Measurements from ENCODE around the gene PKN3.

The PKN3 gene

GRCh38 chr9:128718475-128718874 is 16.2 kb downstream of the PKN3 start:
- Mint-ChIP-seq H3K9me3 (no peaks in the 10 kb centered on the region), H3K27me3 (ENCODE audit: low read depth, poor library complexity) (peaks cover 2% of the 10 kb centered on the region), H3K4me3 (no peak overlapping the region), H3K36me3 (ENCODE audit: low read depth) (no peaks in the 10 kb centered on the region), H3K4me1 (peaks cover 11% of the 10 kb centered on the region), H3K27ac (no peak overlapping the region)
- no peak for TF ChIP-seq CTCF (IDR thresholded peaks at IDR 0.05)
- no peak for DNase-seq

- Mint-ChIP-seq H3K4me1 (peaks cover 22% of the 10 kb centered on the region), H3K36me3 (ENCODE audit: low read depth) (no peaks in the 10 kb centered on the region)
Measured at GRCh38 chr9:128719919-128720605, 17.8 kb downstream of the PKN3 start.

GRCh38 chr9:128720841-128721486 is 18.7 kb downstream of the PKN3 start:
- H3K9me3 Mint-ChIP-seq, result no peaks in the 10 kb centered on the region
- H3K36me3 Mint-ChIP-seq (ENCODE audit: low read depth), result no peaks in the 10 kb centered on the region
- peaks cover 8% of the 10 kb centered on the region for H3K27me3 Mint-ChIP-seq (ENCODE audit: low read depth, poor library complexity)
- TF ChIP-seq CTCF (IDR thresholded peaks at IDR 0.05), result no peak
- H3K4me1 Mint-ChIP-seq, result peaks cover 25% of the 10 kb centered on the region
- no peak for DNase-seq
- H3K27ac Mint-ChIP-seq, result no peak overlapping the region
- no peak overlapping the region for H3K4me3 Mint-ChIP-seq

More at GRCh38 chr9:128719919-128720605, 17.8 kb downstream of the PKN3 start:
- Mint-ChIP-seq H3K27ac (no peak overlapping the region), H3K9me3 (no peaks in the 10 kb centered on the region), H3K4me3 (no peak overlapping the region), H3K27me3 (ENCODE audit: low read depth, poor library complexity) (peaks cover 7% of the 10 kb centered on the region)
- DNase-seq, result no peak
- TF ChIP-seq CTCF (IDR thresholded peaks at IDR 0.05), result no peak

- DNase-seq, result no peak
- Mint-ChIP-seq H3K27ac (no peak overlapping the region), H3K4me3 (peak overlapping the region; percentile 28), H3K27me3 (ENCODE audit: low read depth, poor library complexity) (peaks cover 8% of the 10 kb centered on the region), H3K36me3 (ENCODE audit: low read depth) (no peaks in the 10 kb centered on the region), H3K9me3 (no peaks in the 10 kb centered on the region), H3K4me1 (peaks cover 25% of the 10 kb centered on the region)
- no peak for TF ChIP-seq CTCF (IDR thresholded peaks at IDR 0.05)
Measured at GRCh38 chr9:128721487-128722010, 19.2 kb downstream of the PKN3 start.

GRCh38 chr9:128722380-128723351 is 20.4 kb downstream of the PKN3 start:
- peak overlapping the region; percentile 47 for H3K27ac Mint-ChIP-seq

More at GRCh38 chr9:128722380-128723351, 20.4 kb downstream of the PKN3 start:
- no peaks in the 10 kb centered on the region for H3K36me3 Mint-ChIP-seq (ENCODE audit: low read depth)
- H3K9me3 Mint-ChIP-seq, result no peaks in the 10 kb centered on the region
- TF ChIP-seq CTCF (IDR thresholded peaks at IDR 0.05), result no peak
- H3K27me3 Mint-ChIP-seq (ENCODE audit: low read depth, poor library complexity), result peaks cover 8% of the 10 kb centered on the region
- peaks cover 25% of the 10 kb centered on the region for H3K4me1 Mint-ChIP-seq
- DNase-seq, result no peak
- H3K4me3 Mint-ChIP-seq, result peak overlapping the region; percentile 92

All from nephron progenitor cell (in vitro differentiated cells).